ENCODE measurements around the gene SIM1. TPM values are rescaled to one million over a fixed set of nuclear protein-coding genes. Genes with fewer than 3 reads are reported as not detected.

The SIM1 gene
- total RNA-seq, 2 experiments from 2014 or later, result not detected

- TF ChIP-seq, protein P1, sequence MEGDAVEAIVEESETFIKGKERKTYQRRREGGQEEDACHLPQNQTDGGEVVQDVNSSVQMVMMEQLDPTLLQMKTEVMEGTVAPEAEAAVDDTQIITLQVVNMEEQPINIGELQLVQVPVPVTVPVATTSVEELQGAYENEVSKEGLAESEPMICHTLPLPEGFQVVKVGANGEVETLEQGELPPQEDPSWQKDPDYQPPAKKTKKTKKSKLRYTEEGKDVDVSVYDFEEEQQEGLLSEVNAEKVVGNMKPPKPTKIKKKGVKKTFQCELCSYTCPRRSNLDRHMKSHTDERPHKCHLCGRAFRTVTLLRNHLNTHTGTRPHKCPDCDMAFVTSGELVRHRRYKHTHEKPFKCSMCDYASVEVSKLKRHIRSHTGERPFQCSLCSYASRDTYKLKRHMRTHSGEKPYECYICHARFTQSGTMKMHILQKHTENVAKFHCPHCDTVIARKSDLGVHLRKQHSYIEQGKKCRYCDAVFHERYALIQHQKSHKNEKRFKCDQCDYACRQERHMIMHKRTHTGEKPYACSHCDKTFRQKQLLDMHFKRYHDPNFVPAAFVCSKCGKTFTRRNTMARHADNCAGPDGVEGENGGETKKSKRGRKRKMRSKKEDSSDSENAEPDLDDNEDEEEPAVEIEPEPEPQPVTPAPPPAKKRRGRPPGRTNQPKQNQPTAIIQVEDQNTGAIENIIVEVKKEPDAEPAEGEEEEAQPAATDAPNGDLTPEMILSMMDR (IDR thresholded peaks at IDR 0.05), result no peak
- Mint-ChIP-seq H3K4me3 (no peak overlapping the region), H3K27me3 (peaks cover 11% of the 10 kb centered on the region), H3K27ac (no peak overlapping the region), H3K4me1 (ENCODE audit: low read depth) (no peaks in the 10 kb centered on the region), H3K36me3 (ENCODE audit: low read depth) (no peaks in the 10 kb centered on the region), H3K9me3 (no peaks in the 10 kb centered on the region)
- no peaks in the 10 kb centered on the region for H3K27me3 ChIP-seq (ENCODE audit: control insufficient read depth in 1 of 2, insufficient read depth in 2 of 2, low read length in 2 of 2)
- H3K4me1 ChIP-seq (ENCODE audit: insufficient read depth, low read length), result no peaks in the 10 kb centered on the region
- H3K9me3 ChIP-seq (ENCODE audit: control insufficient read depth in 1 of 2, insufficient read depth in 1 of 2, low read length in 2 of 2), result no peaks in the 10 kb centered on the region
- ChIA-PET POLR2A (no interaction called here), CTCF (no interaction called here)
- no peaks in the 10 kb centered on the region for H3K36me3 ChIP-seq (ENCODE audit: insufficient read depth, low read length)
- intact Hi-C loops (cut with DNase I, micrococcal nuclease), result no loop called here
- no peak for ATAC-seq (ENCODE audit: poor library complexity)
- no peak overlapping the region for H3K4me3 ChIP-seq (ENCODE audit: low read length)
- no peak for DNase-seq
- no peak overlapping the region for H3K27ac ChIP-seq (ENCODE audit: low read depth in 1 of 2, low read length in 2 of 2)
These were observed 44.0 kb downstream of the SIM1 start for GRCh38 chr6:100420711-100421110.

GRCh38 chr6:100417036-100417435 is 47.7 kb downstream of the SIM1 start:
- Histone ChIP-seq H3K27ac (ENCODE audit: low read depth in 1 of 2, low read length in 2 of 2) (no peak overlapping the region), H3K4me1 (ENCODE audit: insufficient read depth, low read length) (no peaks in the 10 kb centered on the region), H3K4me3 (ENCODE audit: low read length) (no peak overlapping the region), H3K36me3 (ENCODE audit: insufficient read depth, low read length) (no peaks in the 10 kb centered on the region), H3K9me3 (ENCODE audit: control insufficient read depth in 1 of 2, insufficient read depth in 1 of 2, low read length in 2 of 2) (no peaks in the 10 kb centered on the region), H3K27me3 (ENCODE audit: control insufficient read depth in 1 of 2, insufficient read depth in 2 of 2, low read length in 2 of 2) (peaks cover 0 to 3% of the 10 kb centered on the region in 2 experiments)
- no peak overlapping the region for H3K27ac Mint-ChIP-seq
- H3K36me3 Mint-ChIP-seq (ENCODE audit: low read depth), result no peaks in the 10 kb centered on the region
- ChIA-PET POLR2A (no interaction called here), CTCF (no interaction called here)
- ATAC-seq (ENCODE audit: poor library complexity) (no peak), DNase-seq (no peak)
- no peaks in the 10 kb centered on the region for H3K9me3 Mint-ChIP-seq
- TF ChIP-seq, protein P1 (IDR thresholded peaks at IDR 0.05), result no peak
- intact Hi-C loops (cut with DNase I, micrococcal nuclease), result no loop called here
- H3K27me3 Mint-ChIP-seq, result peaks cover 12% of the 10 kb centered on the region
- no peaks in the 10 kb centered on the region for H3K4me1 Mint-ChIP-seq (ENCODE audit: low read depth)
- H3K4me3 Mint-ChIP-seq, result no peak overlapping the region

DNA sequence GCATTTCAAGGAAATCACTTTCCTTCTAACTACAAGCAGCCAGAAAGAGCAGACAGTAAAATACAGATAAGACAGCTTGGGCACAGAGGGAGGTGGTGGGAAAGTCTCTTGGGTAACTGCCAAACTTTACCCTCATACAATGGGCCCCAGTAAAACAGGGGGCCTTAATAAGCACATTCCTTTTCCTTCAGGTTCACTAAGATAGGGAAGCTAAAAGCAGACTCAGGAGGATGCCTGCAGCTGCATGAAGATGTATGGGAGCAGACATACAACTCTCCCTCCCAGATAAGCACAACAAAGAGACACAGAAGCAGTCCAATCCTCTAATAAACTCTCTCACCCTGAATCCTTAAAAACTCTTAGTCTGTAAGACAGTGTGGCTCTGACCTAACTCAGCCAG is 49.0 kb downstream of the SIM1 start:
- H3K4me3 ChIP-seq (ENCODE audit: low read length), result no peak overlapping the region
- ChIA-PET CTCF (no interaction called here), POLR2A (no interaction called here)
- H3K4me1 ChIP-seq (ENCODE audit: insufficient read depth, low read length), result no peaks in the 10 kb centered on the region
- intact Hi-C loops (cut with DNase I, micrococcal nuclease), result no loop called here
- H3K27ac Mint-ChIP-seq, result no peak overlapping the region
- no peak overlapping the region for H3K27ac ChIP-seq (ENCODE audit: low read depth in 1 of 2, low read length in 2 of 2)
- H3K9me3 ChIP-seq (ENCODE audit: control insufficient read depth in 1 of 2, insufficient read depth in 1 of 2, low read length in 2 of 2), result no peaks in the 10 kb centered on the region
- H3K36me3 Mint-ChIP-seq (ENCODE audit: low read depth), result no peaks in the 10 kb centered on the region
- H3K4me1 Mint-ChIP-seq (ENCODE audit: low read depth), result no peaks in the 10 kb centered on the region
- peaks cover 0 to 5% of the 10 kb centered on the region in 2 experiments for H3K27me3 ChIP-seq (ENCODE audit: control insufficient read depth in 1 of 2, insufficient read depth in 2 of 2, low read length in 2 of 2)
- H3K4me3 Mint-ChIP-seq, result no peak overlapping the region
- no peaks in the 10 kb centered on the region for H3K9me3 Mint-ChIP-seq
- DNase-seq (no peak), ATAC-seq (ENCODE audit: poor library complexity) (no peak)
- H3K36me3 ChIP-seq (ENCODE audit: insufficient read depth, low read length), result no peaks in the 10 kb centered on the region
- TF ChIP-seq, protein P1 (IDR thresholded peaks at IDR 0.05), result no peak
- peaks cover 16% of the 10 kb centered on the region for H3K27me3 Mint-ChIP-seq
